Esophagus squamous epithelium (tissue), 4 donors: Measurements from ENCODE around the gene BRD3.

Experiments
- POLR2A ChIP-seq, 4 donors: fragments of 450-650 bp; IDR thresholded peaks; one replicate each; pipeline ENCODE4 v1.6.1; 2017; ENCODE audit warnings: antibody characterized with exemption in 4 of 4, mild to moderate bottlenecking in 4 of 4, moderate library complexity in 3 of 4
- TF ChIP-seq, protein P1 (sequence below), 6 experiments: fragments of 450-650 bp in 4 of 6; fragments of 200-600 bp in 2 of 6; sonication (generic) in 2 of 6; IDR thresholded peaks; one replicate each; pipeline ENCODE4 v1.5.1; 2016 to 2019; ENCODE audit warnings: antibody characterized with exemption in 6 of 6, mild to moderate bottlenecking in 4 of 6, moderate library complexity in 4 of 6

GRCh38 chr9:134063571-134064450, 4.0 kb downstream of the BRD3 start:
- TF ChIP-seq, protein P1, sequence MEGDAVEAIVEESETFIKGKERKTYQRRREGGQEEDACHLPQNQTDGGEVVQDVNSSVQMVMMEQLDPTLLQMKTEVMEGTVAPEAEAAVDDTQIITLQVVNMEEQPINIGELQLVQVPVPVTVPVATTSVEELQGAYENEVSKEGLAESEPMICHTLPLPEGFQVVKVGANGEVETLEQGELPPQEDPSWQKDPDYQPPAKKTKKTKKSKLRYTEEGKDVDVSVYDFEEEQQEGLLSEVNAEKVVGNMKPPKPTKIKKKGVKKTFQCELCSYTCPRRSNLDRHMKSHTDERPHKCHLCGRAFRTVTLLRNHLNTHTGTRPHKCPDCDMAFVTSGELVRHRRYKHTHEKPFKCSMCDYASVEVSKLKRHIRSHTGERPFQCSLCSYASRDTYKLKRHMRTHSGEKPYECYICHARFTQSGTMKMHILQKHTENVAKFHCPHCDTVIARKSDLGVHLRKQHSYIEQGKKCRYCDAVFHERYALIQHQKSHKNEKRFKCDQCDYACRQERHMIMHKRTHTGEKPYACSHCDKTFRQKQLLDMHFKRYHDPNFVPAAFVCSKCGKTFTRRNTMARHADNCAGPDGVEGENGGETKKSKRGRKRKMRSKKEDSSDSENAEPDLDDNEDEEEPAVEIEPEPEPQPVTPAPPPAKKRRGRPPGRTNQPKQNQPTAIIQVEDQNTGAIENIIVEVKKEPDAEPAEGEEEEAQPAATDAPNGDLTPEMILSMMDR (IDR thresholded peaks at IDR 0.05): no peak
- TF ChIP-seq POLR2A (IDR thresholded peaks at IDR 0.05): no peak
